Measurements from ENCODE around the gene ADCY4.
"Not testable (repeated sequence)": the region's sequence is repeated elsewhere in the genome, so short reads cannot be mapped to it uniquely, and the experiment has no call there.

The ADCY4 gene

DNA sequence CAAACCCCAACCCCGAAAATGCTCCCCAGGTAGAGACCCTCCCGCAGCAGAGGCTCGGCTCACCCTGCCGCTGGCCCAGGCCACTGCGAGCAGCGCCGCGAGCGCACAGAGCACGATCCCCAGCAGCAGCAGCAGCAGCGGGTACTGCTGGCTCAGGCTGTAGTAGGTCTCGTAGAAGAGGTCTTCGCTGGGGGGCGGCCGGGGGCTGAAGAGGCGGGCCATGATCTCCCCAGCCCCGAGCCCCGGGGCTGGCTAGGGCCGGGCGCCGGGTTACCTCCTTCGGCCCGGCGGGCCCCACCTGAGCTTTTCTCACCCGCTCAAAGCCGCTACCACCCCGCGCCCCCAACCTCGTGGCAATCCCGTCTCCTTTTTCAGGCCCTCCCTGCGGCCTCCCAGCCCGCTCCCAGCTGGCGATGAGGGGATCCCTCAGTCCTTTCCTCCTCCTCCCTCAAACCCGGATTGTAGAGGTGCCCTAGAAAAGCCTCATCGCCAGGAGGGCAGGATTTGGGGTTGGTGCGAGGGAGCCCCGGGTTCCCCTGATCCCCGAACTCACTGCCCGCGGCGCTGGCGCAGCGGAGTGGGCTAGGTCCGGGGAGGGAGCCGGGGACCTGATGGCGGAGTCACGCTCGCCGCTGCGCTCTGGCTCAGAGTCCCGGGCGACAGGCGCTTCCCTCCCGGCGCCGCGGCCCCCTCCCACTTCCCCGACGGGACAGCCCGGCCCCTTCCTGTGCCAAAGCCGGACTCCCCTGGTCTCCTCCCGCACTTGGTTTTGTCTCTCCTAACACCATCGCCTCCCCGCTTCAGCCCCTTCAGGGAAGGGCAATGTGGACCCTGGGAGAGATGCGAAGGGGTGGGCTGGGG, at the start of gene ADCY4:
Gene ADCY4 (minus strand): TSS at position 641 of the 861 bp plus-strand sequence. CDS start 419 bp downstream, at position 222.
- peak; percentile 48 for DNase-seq

DNA sequence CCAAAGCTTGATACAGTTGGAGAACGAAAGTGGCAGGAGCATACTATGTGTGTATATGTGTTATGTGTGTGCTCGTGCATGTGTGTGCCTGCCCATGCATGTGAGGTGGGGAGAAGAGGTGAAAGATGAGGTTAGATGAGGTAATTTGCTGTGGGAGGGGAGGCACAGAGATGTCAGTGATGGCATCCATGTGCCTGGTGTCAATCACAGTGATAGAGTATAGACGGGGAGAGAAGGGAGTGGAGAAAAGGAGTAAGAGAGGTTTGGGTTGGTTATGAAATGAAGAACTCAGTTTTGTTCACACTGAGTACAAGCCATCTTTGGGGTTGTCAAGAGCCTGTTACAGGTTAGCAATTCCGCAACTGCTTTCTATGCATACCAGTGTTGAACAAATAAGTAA, 49.3 kb upstream of the ADCY4 start:
- DNase-seq = no peak

DNA sequence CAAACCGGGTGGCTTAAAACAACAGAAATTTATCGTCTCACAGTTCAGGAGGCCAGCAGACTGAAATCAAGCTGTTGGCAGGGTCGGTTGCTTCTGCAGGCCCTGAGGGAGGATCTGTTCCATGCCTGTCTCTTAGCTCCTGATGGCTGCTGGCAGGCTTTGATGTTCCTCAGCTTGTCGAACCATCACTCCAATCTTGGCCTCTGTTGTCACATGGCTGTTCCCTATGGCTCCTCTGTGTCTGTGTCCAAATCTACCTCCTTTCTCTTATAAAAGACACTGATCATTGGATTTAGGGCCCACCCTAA, 47.1 kb upstream of the ADCY4 start:
- DNase-seq = no peak

DNA sequence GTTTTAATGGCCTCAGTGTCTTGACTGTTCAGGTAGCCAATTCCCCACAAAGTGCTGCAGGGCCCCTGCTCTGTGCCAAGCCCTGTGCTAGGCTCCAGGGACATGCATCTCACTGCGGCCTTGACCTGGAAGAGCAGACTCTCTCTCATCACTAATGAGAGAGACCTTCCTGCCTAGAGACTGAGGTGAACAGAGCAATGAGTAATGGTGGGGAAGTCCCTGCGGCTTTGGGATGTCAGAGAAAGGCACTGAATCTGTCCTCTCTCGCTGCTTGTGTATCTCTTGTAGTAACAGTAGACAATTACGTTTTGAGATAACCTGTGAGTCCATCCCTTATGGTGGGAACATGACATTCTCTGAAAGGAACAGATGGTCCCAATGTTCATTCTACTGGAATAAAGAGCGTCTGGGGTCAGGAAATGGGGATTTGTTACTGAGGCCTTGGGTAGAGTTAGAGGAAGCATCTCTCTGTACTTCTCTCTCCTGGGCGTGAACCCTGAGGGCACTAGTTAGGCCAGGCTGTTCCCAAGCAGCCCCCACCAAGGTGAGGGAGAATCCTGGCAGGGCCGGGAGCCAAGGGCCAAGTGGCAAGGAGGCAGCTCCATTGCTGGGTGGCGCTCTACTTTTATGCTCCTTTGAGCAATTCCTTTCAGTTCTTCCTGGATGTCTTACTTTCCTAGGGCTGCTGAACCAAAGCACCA, 46.6 kb upstream of the ADCY4 start:
- peak; percentile 66 for DNase-seq

GRCh38 chr14:24379907-24380730, 45.2 kb upstream of the ADCY4 start:
- no peak for DNase-seq

DNA sequence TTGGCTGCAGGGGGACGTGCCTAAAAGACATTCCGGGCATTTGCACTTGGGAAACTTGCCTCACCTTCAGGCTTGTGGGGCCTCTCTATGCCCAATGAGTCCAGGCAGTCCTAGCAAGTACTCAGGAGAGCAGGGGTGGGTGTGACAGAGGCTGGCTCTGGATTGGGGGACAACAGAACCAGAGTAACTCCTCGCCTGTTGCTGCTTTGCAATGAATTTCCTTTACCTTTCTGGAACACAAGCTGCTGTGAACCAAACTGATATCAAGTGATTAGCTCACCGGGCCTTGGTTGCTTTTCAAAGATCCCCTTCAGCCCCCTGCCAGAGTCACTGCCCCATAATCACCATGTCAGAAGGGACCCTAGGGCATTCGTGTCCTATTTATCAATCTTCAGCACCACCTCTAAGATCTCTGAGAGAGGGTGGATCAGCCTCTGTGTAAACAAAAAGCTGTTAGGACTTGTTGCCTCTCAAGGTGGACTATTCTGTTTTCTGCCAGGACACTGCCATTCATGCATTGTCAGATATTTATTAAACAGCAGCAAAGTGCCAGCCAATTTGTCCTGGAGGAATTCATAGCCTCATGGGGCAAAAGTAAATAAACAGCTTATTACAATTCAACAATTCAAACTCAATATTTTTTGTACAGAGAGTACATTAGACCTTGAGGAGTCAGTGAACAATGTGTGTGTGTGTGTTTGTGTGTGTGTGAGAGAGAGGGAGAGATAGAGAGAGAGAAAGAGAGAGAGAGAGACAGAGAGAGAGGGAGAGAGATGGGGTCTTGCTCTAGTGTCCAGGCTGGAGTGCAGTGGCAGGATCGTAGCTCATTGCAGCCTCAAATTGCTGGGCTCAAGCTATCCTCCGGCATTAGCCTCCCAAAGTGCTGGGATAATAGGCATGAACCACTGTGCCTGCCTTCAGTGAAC, 44.4 kb upstream of the ADCY4 start:
- no peak for DNase-seq

GRCh38 chr14:24378327-24378726, 43.5 kb upstream of the ADCY4 start:
- DNase-seq = no peak

DNA sequence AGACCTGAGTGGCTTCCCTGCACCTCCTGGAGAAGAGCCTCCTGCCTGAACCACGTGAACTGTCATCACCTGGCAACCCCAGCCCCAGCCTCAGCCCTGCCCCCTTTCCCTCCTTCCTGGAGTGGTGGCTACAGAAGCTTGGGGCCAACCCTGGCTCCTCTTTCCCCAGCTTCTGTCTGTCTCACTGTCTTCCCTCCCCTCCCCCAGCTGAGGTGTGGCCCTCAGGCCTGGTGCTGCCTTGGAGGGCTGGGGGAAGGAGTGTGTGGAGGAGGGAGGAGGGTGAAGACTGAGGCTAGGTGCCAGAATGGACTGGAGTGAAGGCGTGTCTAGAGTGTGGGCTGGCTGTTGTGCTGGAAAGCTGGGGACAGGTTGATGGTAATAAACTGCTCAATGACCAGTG, 42.8 kb upstream of the ADCY4 start:
- DNase-seq = no peak

DNA sequence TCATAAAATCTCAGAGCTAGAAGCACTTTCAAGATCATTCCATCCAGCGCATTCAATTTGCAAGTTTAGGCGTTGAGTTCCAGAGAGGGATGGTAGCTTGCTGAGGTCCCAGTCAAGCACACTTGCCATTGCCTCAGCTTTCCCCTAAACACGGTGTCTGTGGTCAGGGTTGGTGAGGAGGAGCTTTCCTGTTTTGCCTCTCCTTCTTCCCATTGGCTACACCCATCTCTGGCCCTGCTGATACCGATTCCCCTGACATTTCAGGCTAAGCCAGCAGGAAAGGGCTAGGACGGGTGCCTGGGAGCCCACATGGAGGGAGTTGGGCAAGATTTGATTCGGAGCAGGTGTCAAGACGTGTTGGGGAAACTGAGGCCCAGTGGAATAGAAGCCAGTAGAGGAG, 42.3 kb upstream of the ADCY4 start:
- no peak for DNase-seq

GRCh38 chr14:24376448-24377070, 41.7 kb upstream of the ADCY4 start:
- DNase-seq = no peak

DNA sequence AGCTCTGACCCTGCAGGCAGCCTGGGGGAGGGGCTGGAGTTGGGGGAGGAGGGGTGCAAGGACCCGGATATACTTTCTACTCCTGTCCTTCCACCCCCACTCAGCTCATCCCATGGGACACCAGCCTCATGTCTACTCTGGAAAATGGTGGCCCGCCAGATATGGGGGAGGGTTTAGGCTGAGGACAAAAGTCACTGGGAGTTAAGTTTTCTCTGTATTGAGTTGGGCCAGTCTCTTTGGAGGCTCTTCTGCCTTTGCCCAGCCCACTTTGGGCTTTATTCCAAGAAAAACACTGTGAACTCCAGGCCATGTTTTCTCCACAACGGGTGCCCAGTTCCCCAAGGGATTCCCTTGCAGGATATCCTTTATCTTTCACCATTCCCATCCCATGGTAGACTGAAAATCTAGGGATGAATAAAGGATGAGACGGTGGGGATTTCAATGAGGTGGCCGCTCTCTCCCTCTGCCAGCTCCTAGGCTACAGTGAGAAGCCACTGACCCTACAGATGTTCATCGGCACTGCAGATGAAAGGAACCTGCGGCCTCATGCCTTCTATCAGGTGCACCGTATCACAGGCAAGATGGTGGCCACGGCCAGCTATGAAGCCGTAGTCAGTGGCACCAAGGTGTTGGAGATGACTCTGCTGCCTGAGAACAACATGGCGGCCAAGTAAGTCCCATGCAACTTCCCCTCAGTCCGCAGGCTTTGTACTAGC, 38.0 kb upstream of the ADCY4 start:
- no peak for DNase-seq

- DNase-seq = not testable (repeated sequence)
These were observed 36.7 kb upstream of the ADCY4 start for GRCh38 chr14:24371605-24372004.

DNA sequence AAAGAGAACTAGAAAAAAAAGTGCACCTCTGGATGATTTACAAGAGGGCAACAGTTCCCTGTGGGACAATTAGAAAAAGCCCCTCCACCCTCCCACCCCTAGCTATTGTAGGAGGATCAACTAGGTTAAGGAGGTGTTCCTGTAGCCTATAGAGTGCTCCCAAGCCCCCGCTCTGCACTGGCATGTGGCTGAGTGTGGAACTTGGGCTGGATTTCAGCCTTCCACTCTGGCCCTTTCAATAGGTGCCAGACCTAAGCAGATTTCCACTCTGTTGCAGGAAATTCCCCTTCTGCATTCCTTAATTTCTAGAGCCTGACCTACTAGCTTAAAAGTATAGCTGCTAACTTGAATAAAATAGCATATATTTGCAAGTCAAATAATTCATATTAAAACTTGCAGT, 35.9 kb upstream of the ADCY4 start:
- no peak for DNase-seq

- no peak for DNase-seq
These were observed 35.2 kb upstream of the ADCY4 start for GRCh38 chr14:24369907-24370687.

DNA sequence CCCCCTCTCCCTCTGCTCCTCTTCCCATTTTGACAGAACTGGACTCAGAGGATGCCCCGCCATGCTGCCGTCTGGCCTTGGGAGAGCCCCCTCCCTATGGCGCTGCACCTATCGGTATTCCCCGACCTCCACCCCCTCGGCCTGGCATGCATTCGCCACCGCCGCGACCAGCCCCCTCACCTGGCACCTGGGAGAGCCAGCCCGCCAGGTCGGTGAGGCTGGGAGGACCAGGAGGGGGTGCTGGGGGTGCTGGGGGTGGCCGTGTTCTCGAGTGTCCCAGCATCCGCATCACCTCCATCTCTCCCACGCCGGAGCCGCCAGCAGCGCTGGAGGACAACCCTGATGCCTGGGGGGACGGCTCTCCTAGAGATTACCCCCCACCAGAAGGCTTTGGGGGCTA, 34.6 kb upstream of the ADCY4 start:
- no peak for DNase-seq

DNA sequence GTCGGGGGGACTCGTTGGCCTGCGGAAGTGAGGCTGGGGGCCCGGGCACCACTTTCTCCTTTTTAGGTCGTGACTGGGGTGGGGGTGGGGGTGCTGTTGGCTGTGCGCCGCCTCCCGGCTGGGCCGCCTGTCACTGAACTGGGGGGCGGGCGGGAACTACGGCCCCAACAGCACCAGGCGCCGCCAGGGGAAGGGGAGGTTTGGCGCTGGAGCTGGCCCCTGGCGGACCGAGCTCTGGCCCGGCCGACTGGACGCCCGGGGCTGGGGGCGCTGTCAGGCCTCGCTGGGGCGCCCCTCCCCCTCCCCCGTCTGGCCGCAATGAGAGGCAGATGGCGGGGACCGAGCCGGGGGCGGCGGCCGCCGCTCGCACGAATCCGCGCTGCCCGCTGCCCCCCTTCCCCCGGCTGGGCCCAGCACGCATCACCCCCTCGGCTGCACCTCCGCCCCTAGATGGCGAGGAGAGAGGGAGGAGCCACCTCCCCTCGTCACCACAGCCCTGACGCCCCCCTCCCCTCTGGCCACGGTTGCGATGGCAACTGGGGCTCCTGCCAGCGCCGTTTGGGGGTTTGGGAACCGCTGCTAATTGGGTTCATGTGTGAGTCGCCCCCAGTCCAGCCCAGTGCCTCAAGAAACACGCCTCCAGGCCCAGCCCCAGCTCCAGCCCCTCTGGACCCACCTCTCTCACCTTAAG, 33.8 kb upstream of the ADCY4 start:
- DNase-seq = peak; percentile 95

- no peak for DNase-seq
These were observed 33.3 kb upstream of the ADCY4 start for GRCh38 chr14:24368212-24368561.

GRCh38 chr14:24367514-24368211, 32.8 kb upstream of the ADCY4 start, which contains the start of gene NFATC4:
Gene NFATC4, plus strand, starts transcription at chr14:24368184. Its CDS starts 157 bp downstream, at chr14:24368341.
- peak; percentile 97 for DNase-seq
